H9 (cell line): ENCODE data around the gene CFAP100. TPM values are rescaled to one million over a fixed set of nuclear protein-coding genes. Genes with fewer than 3 reads are reported as not detected.

ENCODE experiments used
- DNase-seq: peaks from one replicate; pipeline ENCODE4 v3.0.0-alpha.2; 2017
- H2AFZ ChIP-seq: one replicate; pipeline ENCODE4 v1.6.1; 2013; ENCODE audit warnings: mild to moderate bottlenecking, low read length, control low read depth, moderate library complexity
- H2AK5ac ChIP-seq: 2 replicates; pipeline ENCODE4 v1.6.1; 2013; ENCODE audit warnings: low read length, control low read depth, mixed read lengths; ENCODE audit not compliant: insufficient read length
- H2BK120ac ChIP-seq: one replicate; pipeline ENCODE4 v1.6.1; 2013; ENCODE audit warnings: low read depth, mild to moderate bottlenecking, low read length, control low read depth, inconsistent platforms; ENCODE audit not compliant: poor library complexity, severe bottlenecking
- H2BK12ac ChIP-seq: 2 replicates; pipeline ENCODE4 v1.6.1; 2013; ENCODE audit warnings: low read length, control low read depth, mixed read lengths, low read depth; ENCODE audit not compliant: insufficient read length
- H2BK15ac ChIP-seq: 2 replicates; pipeline ENCODE4 v1.6.1; 2013; ENCODE audit warnings: low read depth, low read length, control low read depth
- H2BK20ac ChIP-seq: one replicate; pipeline ENCODE4 v1.6.1; 2013; ENCODE audit warnings: low read depth, mild to moderate bottlenecking, low read length, control low read depth, inconsistent platforms; ENCODE audit not compliant: poor library complexity, severe bottlenecking
- H2BK5ac ChIP-seq: 2 replicates; pipeline ENCODE4 v1.6.1; 2013; ENCODE audit warnings: low read length, control low read depth, mixed read lengths; ENCODE audit not compliant: insufficient read length
- H3K14ac ChIP-seq: 2 replicates; pipeline ENCODE4 v1.6.1; 2013; ENCODE audit warnings: low read length, control low read depth; ENCODE audit not compliant: insufficient read depth
- H3K18ac ChIP-seq: 2 replicates; pipeline ENCODE4 v1.6.1; 2013; ENCODE audit warnings: low read depth, mild to moderate bottlenecking, mixed read lengths, low read length, control low read depth; ENCODE audit not compliant: insufficient read length
- H3K23ac ChIP-seq: 2 replicates; pipeline ENCODE4 v1.6.1; 2013; ENCODE audit warnings: low read length, control low read depth, mixed read lengths, low read depth; ENCODE audit not compliant: insufficient read length
- H3K23me2 ChIP-seq: 2 replicates; pipeline ENCODE4 v1.6.1; 2013; ENCODE audit warnings: low read depth, mild to moderate bottlenecking, mixed read lengths, low read length, control low read depth; ENCODE audit not compliant: insufficient read length, poor library complexity, severe bottlenecking
- H3K27ac ChIP-seq: 2 replicates; pipeline ENCODE4 v1.5.1; 2013; ENCODE audit warnings: low read length, control low read depth, mixed read lengths, low read depth; ENCODE audit not compliant: insufficient read length
- H3K27me3 ChIP-seq: 2 replicates; pipeline ENCODE4 v1.6.1; 2013; ENCODE audit warnings: low read length, control low read depth, inconsistent platforms; ENCODE audit not compliant: insufficient read depth
- H3K4ac ChIP-seq: 2 replicates; pipeline ENCODE4 v1.6.1; 2013; ENCODE audit warnings: low read depth, mild to moderate bottlenecking, control low read depth, inconsistent platforms, low read length, moderate library complexity
- H3K4me1 ChIP-seq: 2 replicates; pipeline ENCODE4 v1.6.1; 2013; ENCODE audit warnings: low read length, control low read depth, inconsistent platforms; ENCODE audit not compliant: insufficient read depth
- H3K4me2 ChIP-seq: 2 replicates; pipeline ENCODE4 v1.6.1; 2013; ENCODE audit warnings: low read length, control low read depth, mixed read lengths; ENCODE audit not compliant: insufficient read length, insufficient read depth
- H3K56ac ChIP-seq: 2 replicates; pipeline ENCODE4 v1.6.1; 2013; ENCODE audit warnings: low read depth, mild to moderate bottlenecking, mixed read lengths, low read length, control low read depth; ENCODE audit not compliant: insufficient read length
- H3K79me1 ChIP-seq: 2 replicates; pipeline ENCODE4 v1.6.1; 2013; ENCODE audit warnings: low read depth, mild to moderate bottlenecking, moderate library complexity, low read length, control low read depth, inconsistent platforms; ENCODE audit not compliant: insufficient read depth, poor library complexity, severe bottlenecking
- H3K79me2 ChIP-seq: 2 replicates; pipeline ENCODE4 v1.6.1; 2013; ENCODE audit warnings: low read length, control low read depth, inconsistent platforms; ENCODE audit not compliant: insufficient read depth
- H3K9ac ChIP-seq: 2 replicates; pipeline ENCODE4 v1.6.1; 2013; ENCODE audit warnings: low read length, control low read depth, mixed read lengths; ENCODE audit not compliant: insufficient read length; ENCODE audit errors: extremely low read depth
- H3K9me3 ChIP-seq: one replicate; pipeline ENCODE4 v1.6.1; 2013; ENCODE audit warnings: low read depth, low read length, inconsistent platforms; ENCODE audit not compliant: control insufficient read depth
- H3T11ph ChIP-seq: one replicate; pipeline ENCODE4 v1.6.1; 2013; ENCODE audit warnings: mild to moderate bottlenecking, low read length, control low read depth, inconsistent platforms
- H4K20me1 ChIP-seq: one replicate; pipeline ENCODE4 v1.6.1; 2013; ENCODE audit not compliant: control insufficient read depth, insufficient read length, insufficient read depth
- H4K5ac ChIP-seq: 2 replicates; pipeline ENCODE4 v1.6.1; 2013; ENCODE audit warnings: low read depth, mild to moderate bottlenecking, mixed read lengths, low read length, control low read depth; ENCODE audit not compliant: insufficient read length
- H4K8ac ChIP-seq: replicated peaks from 2 replicates; pipeline ENCODE4 v1.6.1; 2013; ENCODE audit warnings: low read length, control low read depth, mixed read lengths, low read depth; ENCODE audit not compliant: insufficient read length
- H4K91ac ChIP-seq: 2 replicates; pipeline ENCODE4 v1.6.1; 2013; ENCODE audit warnings: low read depth, mild to moderate bottlenecking, moderate library complexity, mixed read lengths, low read length, control low read depth; ENCODE audit not compliant: insufficient read length
- H3K27ac Mint-ChIP-seq, 3 experiments: 2 replicates in 2 of 3; 3 replicates in 1 of 3; pipeline ENCODE4 v1.8.0; 2020 to 2021; ENCODE audit warnings: mixed read lengths in 3 of 3, mild to moderate bottlenecking in 1 of 3, moderate library complexity in 1 of 3
- H3K27me3 Mint-ChIP-seq: 2 replicates; pipeline ENCODE4 v1.8.0; 2021; ENCODE audit warnings: low read depth, mild to moderate bottlenecking, moderate library complexity, mixed read lengths
- H3K36me3 Mint-ChIP-seq, 3 experiments: 2 replicates in 2 of 3; 3 replicates in 1 of 3; pipeline ENCODE4 v1.8.0; 2020 to 2021; ENCODE audit warnings: low read depth in 3 of 3, mixed read lengths in 3 of 3; ENCODE audit not compliant: insufficient read depth in 1 of 3
- H3K4me1 Mint-ChIP-seq, 2 experiments: 2 replicates each; pipeline ENCODE4 v1.8.0; 2020; ENCODE audit warnings: mixed read lengths in 2 of 2
- H3K4me3 Mint-ChIP-seq, 2 experiments: 2 replicates in 1 of 2; 3 replicates in 1 of 2; pipeline ENCODE4 v1.8.0; 2020 to 2021; ENCODE audit warnings: mild to moderate bottlenecking in 2 of 2, mixed read lengths in 2 of 2, moderate library complexity in 1 of 2
- H3K9me3 Mint-ChIP-seq, 2 experiments: 2 replicates in 1 of 2; 3 replicates in 1 of 2; pipeline ENCODE4 v1.8.0; 2020; ENCODE audit warnings: mild to moderate bottlenecking in 2 of 2, mixed read lengths in 2 of 2, moderate library complexity in 1 of 2
- CTCF ChIP-seq: fragments of 200-600 bp; sonication (generic); conservative IDR thresholded peaks from 3 replicates; pipeline ENCODE4 v1.8.0; 2021; ENCODE audit warnings: antibody characterized with exemption, mild to moderate bottlenecking
- WGBS: extraction: QIAGEN DNeasy Blood & Tissue Kit; methylation state at CpG from one replicate; pipeline ENCODE4 v1.1.7; 2013; ENCODE audit warnings: missing lambda C conversion rate, low lambda C conversion rate, mixed read lengths; ENCODE audit not compliant: insufficient read length; ENCODE audit errors: extremely low coverage; 5-methylcytosine and 5-hydroxymethylcytosine counted together
- total RNA-seq: library from RNA; stranded (reverse); gene quantifications from 2 replicates; pipeline ENCODE4 v1.2.1, GENCODE V29; 2021

CFAP100 gene
- total RNA-seq, 1 experiment from 2014 or later: 0.44 TPM

GRCh38 chr3:126467611-126467955 lies 72.9 kb downstream of the CFAP100 start:
- no peak overlapping the region for H3K4me2 ChIP-seq
- no peak overlapping the region for H2AK5ac ChIP-seq
- no peak overlapping the region for H3K27ac ChIP-seq
- TF ChIP-seq CTCF: no peak
- H2BK5ac ChIP-seq: no peak overlapping the region
- H2BK12ac ChIP-seq: no peak overlapping the region
- no peak overlapping the region for H2BK15ac ChIP-seq
- H3K9me3 ChIP-seq: no peaks in the 10 kb centered on the region
- no peak overlapping the region for H4K8ac ChIP-seq
- no peak overlapping the region for H3K27ac Mint-ChIP-seq
- no peak overlapping the region for H4K91ac ChIP-seq
- no peak overlapping the region for H3K56ac ChIP-seq
- no peaks in the 10 kb centered on the region; the same call in 1 of the 2 replicates for H3K79me2 ChIP-seq
- H4K5ac ChIP-seq: no peak overlapping the region
- no peak overlapping the region for H3K4ac ChIP-seq
- H3K23me2 ChIP-seq: no peaks in the 10 kb centered on the region
- H3K23ac ChIP-seq: no peak overlapping the region
- H3K14ac ChIP-seq: no peak overlapping the region
- H3K36me3 Mint-ChIP-seq: peaks cover 51 to 84% (median 69%) of the 10 kb centered on the region in 3 experiments; a peak in 6 of 7 replicates
- H3K27me3 ChIP-seq: no peaks in the 10 kb centered on the region
- H4K20me1 ChIP-seq: no peaks in the 10 kb centered on the region
- H3K9ac ChIP-seq: no peak overlapping the region
- no peaks in the 10 kb centered on the region; a peak in 1 of 5 replicates for H3K9me3 Mint-ChIP-seq
- no peaks in the 10 kb centered on the region for H3K4me1 ChIP-seq
- no peak overlapping the region for H2BK120ac ChIP-seq
- no peak overlapping the region for H3T11ph ChIP-seq
- H3K79me1 ChIP-seq: peaks cover 10% of the 10 kb centered on the region
- no peak for DNase-seq
- no peak overlapping the region for H3K4me3 Mint-ChIP-seq
- peaks cover 5% of the 10 kb centered on the region in 2 experiments for H3K4me1 Mint-ChIP-seq
- WGBS: no CpG with 5 or more reads among the region's 8 CpGs
- H3K27me3 Mint-ChIP-seq: no peaks in the 10 kb centered on the region
- no peak overlapping the region for H3K18ac ChIP-seq
- no peak overlapping the region for H2BK20ac ChIP-seq
- no peak overlapping the region for H2AFZ ChIP-seq
